Measurements from ENCODE around the gene NOL4.

DNA sequence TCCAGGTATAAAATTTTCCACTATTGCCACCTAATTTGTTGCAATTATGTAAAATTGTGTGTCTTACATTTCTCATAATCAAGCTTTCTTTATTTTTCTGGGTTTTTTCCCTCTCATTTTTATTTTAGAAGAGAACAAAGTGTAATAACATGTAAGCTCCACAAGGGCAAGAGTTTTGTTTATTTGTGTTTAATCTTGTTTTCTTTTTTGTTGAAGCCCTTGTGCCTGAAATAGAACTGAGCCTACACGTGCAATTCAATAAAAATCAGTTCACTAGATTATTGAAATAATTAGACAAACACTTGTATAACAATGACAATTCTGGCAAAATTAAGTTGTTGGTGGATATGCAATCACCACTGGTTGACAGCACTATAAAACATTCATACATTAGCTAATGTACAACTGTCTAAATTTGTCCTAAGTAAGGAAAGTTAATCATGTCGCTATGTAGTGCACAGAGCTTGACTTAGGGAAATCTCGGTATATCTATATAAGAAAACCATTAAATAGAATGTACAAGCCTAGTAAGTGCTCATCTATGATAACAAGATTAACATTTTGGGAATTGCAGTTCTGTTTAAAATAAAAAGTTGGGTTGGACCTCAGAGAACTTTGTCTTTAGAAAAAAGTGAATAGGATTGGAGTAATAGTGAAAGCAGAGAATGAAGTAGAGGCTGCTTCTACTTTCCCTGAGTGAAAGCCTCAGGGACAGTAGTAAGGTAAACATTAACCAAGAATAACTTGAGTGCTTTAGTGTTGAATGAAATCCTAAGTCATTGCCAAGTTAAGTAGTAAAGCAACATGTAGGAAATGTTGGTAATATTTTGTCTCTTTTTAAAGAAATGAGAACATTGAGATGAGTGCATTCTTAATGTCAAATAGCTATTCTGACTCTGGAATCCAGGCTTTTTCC is 37.4 kb upstream of the NOL4 start:
- TF ChIP-seq ESRRG (CRISPR knock-in tag; IDR thresholded peaks at IDR 0.05) = no peak
- no peak for TF ChIP-seq CSDC2 (CRISPR knock-in tag; IDR thresholded peaks at IDR 0.05)
- TF ChIP-seq GLIS3 (CRISPR knock-in tag; IDR thresholded peaks at IDR 0.05) = no peak
- TF ChIP-seq, protein P1, sequence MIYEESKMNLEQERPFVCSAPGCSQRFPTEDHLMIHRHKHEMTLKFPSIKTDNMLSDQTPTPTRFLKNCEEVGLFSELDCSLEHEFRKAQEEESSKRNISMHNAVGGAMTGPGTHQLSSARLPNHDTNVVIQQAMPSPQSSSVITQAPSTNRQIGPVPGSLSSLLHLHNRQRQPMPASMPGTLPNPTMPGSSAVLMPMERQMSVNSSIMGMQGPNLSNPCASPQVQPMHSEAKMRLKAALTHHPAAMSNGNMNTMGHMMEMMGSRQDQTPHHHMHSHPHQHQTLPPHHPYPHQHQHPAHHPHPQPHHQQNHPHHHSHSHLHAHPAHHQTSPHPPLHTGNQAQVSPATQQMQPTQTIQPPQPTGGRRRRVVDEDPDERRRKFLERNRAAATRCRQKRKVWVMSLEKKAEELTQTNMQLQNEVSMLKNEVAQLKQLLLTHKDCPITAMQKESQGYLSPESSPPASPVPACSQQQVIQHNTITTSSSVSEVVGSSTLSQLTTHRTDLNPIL (CRISPR knock-in tag; IDR thresholded peaks at IDR 0.05; ENCODE audit: low read depth) = no peak
- no peak for TF ChIP-seq ISL1 (CRISPR knock-in tag; IDR thresholded peaks at IDR 0.05)
- no peak for TF ChIP-seq POU6F1 (CRISPR knock-in tag; IDR thresholded peaks at IDR 0.05; ENCODE audit: borderline replicate concordance, low read depth)
